Inflammatory macrophage treated with lipopolysaccharide for 4 hours (primary cell): Measurements from ENCODE around the gene LSP1.

Experiments used
- DNase-seq: peaks from one replicate; pipeline ENCODE4 v3.0.0-alpha.2; 2020

Gene LSP1

DNA sequence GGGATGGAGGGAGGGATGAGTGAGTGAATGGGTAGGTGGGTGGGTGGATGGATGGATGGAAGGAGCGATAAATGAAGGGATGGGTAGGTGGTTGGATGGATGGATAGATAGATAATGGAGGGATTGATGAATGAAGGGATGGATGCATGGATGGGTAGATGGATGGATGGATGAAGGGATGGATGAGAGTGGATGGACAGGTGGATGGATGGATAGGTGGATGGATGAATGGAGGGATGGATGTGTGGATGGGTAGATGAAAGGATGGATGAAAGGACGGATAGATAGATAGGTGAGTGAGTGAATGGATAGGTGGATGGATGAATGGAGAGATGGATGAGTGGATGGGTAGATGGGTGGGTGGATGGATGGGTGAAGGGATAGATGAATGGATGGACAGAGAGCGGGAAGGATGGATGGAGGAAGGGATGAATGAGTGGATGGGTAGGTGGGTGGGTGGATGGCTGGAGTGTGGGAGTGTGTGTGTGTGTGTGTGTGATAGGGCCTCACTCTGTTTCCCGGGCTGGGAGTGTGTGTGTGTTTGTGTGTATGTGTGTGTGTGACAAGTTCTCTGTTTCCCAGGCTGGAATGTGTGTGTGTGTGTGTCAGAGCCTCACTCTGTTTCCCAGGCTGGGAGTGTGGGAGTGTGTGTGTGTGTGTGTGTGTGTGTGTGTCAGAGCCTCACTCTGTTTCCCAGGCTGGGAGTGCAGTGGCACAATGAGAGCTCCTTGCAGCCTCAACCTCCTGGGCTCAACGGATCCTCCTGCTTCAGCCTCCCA, 40.9 kb downstream of the LSP1 start:
- DNase-seq = no peak

- no peak for DNase-seq
Measured at GRCh38 chr11:1894759-1895158, 41.9 kb downstream of the LSP1 start.

- no peak for DNase-seq
Measured at GRCh38 chr11:1896468-1896867, 43.6 kb downstream of the LSP1 start.

- DNase-seq = peak; percentile 25
Measured at GRCh38 chr11:1896923-1897322, 44.0 kb downstream of the LSP1 start.

- DNase-seq = no peak
Measured at GRCh38 chr11:1899090-1899489, 46.2 kb downstream of the LSP1 start.

GRCh38 chr11:1899686-1900085, 46.8 kb downstream of the LSP1 start:
- no peak for DNase-seq

GRCh38 chr11:1906181-1906580, 53.3 kb downstream of the LSP1 start:
- DNase-seq = no peak

GRCh38 chr11:1906611-1907423, 53.9 kb downstream of the LSP1 start:
- no peak for DNase-seq

GRCh38 chr11:1908618-1909017, 55.7 kb downstream of the LSP1 start:
- DNase-seq = no peak

DNA sequence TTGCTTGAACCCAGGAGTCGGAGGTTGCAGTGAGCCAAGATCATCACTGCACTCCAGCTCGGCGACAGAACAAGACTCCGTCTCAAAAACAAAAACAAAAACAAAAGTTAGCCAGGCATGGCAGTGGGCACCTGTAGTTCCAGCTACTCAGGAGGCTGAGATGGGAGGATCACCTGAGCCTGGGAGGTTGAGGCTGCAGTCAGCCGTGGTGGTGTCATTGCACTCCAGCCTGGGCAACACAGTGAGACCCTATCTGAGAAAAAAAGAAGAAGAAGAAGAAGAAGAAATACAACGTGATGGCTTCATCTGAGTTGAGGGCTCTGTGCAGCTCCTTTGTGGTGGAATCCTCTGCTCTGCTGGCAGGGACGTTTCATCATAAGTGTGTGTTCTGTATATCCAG, 56.6 kb downstream of the LSP1 start:
- DNase-seq = no peak

DNA sequence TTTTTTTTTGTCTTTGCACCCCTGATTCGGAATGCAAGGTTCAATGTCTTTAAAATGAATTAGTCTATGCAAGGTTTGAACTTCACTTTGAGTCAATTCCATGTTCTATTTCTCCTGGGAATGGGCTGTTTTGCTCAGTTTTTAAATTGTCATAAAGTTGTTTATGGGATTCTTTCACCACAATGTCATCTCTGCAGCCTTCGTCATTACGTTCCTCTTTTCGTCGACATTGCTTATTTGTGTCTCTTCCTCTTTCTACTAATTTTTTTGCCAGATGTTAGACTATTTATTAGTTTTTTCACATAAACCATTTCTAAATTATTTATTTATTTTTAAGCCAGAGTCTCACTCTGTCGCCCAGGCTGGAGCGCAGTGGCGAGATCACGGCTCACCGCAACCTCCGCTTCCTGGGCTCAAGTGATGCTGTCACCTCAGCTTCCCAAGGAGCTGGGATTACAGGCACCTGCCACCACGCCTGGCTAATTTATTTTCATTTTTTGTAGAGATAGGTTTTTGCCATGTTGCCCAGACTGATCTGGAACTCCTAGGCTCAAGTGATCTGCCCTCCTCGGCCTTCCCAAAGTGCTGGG, 59.5 kb downstream of the LSP1 start:
- DNase-seq = peak; percentile 58

DNA sequence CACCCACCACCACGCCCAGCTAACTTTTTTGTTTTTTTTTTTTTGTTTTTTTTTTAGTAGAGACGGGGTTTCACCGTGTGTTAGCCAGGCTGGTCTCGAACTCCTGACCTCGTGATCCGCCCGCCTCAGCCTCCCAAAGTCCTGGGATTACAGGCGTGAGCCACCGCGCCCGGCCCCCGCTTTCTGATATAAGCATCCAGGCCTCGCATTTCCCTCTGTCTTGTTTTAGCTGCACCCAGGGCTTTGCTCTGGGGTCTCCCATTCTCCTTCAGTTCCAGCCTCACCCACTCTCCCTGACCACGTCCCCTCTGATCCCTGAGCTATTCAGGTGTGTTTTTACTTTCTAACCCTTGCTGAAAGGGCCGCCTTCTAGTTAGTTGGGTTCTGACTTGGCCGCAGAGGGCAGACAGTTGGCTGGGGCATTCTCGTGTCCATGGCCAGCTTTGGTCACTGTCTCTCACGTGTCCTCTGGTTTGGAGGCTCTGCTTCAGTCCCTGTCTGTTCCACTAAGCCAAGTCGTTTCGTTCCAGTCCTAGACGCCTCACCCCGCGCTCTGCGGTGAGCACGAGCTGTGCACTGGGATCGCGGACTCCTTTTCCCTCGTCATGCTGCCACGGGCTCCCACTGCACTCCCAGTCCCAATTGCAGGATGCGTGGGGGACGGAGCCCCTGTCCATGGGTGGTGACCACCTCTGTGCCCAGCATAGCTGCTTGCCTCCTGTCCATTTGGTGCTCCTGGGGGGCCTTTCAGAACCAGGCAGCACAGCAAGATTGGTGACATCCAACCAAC, 60.6 kb downstream of the LSP1 start:
- no peak for DNase-seq

DNA sequence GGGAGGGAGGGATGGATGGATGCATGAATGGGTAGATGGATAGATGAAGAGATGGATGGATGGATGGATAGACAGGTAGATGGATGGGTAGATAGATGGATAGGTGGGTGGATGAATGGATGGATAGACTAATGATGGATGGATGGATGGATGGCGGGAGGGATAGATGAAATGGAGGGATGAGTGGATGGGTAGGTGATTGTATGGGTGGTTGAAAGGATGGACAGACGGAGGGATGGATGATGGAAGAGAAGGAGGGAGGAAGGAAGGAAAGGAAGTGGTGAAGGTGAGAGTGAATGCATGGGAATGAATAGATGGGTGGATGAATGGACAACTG, 62.9 kb downstream of the LSP1 start:
- DNase-seq = no peak

- no peak for DNase-seq
Measured at GRCh38 chr11:1916132-1916985, 63.5 kb downstream of the LSP1 start.

- no peak for DNase-seq
Measured at GRCh38 chr11:1916986-1917522, 64.2 kb downstream of the LSP1 start.

DNA sequence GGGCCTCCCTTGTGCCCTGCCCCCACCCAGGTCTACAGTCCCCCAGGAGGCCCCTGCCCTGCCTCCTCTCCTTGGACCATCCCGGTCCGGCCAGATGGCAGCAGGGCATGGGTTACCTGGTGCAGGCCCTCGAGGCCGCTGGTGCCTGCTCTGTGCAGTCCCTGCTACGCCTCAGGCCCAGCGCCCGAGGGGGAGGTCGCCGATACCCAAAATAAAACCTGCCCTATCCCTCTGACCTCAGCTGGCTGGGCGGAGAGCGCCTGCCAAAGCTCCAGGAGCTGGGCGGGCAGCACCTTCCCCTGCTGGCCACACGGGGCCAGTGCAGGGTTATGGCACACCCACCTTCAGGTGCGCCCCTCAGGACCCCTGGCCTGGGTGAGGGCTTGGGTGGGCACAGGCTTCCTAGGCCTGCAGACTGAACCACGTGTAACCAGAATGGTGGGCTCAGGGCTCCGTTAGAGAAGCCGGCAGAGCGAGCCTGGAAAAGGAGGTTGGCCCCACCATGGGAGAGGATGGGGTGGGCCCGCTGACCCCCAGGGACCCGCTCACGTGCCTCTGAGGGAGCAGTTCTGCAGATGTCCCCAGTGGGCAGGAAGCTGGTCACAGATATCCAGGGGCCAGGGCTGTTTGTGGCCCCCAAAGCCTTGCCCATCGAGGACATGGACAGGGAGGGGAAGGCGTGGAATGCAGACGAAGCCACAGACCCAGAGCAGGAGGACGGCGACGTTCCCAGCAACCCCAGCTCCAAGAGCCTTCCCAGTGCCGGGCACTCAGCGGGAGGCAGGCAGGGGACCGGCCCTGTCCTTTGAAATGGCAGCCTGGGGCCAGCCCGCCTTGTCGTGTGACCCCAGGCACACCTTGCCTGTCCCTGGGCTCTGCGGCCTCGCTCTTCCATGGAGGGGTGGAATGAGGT, 64.9 kb downstream of the LSP1 start:
- DNase-seq = no peak

DNA sequence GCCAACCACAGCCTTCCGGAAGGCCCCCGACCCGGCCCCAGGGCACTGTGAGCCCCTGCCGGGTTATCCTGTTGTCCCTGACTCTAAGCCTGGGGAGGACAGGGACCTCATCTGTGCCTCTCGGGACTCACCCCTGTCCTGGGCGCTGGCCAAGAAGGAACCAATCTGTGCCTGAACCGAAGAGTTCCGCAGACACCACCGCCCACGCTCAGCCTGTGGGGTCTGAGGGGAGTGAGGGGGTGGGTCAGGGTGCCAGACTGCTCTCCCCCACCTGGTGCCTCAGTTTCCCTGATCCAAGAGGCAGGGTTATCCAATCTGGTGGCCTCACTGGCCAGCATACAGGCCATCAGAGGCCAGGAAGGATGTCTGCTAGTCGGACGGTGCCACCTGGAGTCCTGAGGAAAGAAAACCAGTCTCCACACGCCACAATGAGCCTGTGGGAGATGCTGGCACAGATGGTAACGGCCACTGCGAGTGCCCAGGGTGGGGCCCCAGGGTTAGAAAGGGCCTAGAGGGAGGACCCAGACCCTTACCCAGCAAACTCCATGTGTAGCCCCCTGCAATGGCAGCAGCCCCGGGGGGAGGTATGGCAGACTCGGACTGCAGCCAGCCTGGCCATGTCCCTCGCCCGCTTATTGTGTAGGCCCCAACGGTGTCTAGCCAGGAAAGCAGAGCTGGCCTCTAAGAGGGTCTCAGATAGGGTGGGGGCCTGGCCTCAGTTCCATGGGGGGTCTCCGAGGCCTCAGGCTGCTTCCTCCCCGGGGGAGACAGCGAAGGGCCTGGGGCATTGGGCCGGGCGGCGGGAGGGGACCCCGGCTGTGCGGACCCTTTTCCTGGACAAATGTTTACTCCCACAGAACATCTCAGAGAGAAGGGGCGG, 65.8 kb downstream of the LSP1 start:
- no peak for DNase-seq

- no peak for DNase-seq
Measured at GRCh38 chr11:1919391-1920127, 66.7 kb downstream of the LSP1 start, which contains the start of gene TNNT3. Gene TNNT3, plus strand, starts transcription at chr11:1919703. Its CDS starts 3,172 bp downstream, at chr11:1922875.
